Sigmoid colon (tissue), 4 donors: ENCODE results near the gene POLN.

ENCODE experiments used
- CTCF ChIP-seq, 4 experiments: fragments of 450-650 bp in 3 of 4; fragments of 200-600 bp in 1 of 4; IDR thresholded peaks; one replicate each; pipeline ENCODE4 v1.5.1; 2016 to 2019; ENCODE audit warnings: antibody characterized with exemption in 4 of 4, mild to moderate bottlenecking in 3 of 4, moderate library complexity in 2 of 4
- EP300 ChIP-seq, 4 donors: sonication (generic); formaldehyde crosslinking; IDR thresholded peaks; one replicate each; pipeline ENCODE4 v1.6.1; 2017; ENCODE audit warnings: antibody characterized with exemption in 4 of 4
- POLR2A ChIP-seq, 2 donors: fragments of 450-650 bp; IDR thresholded peaks; one replicate each; pipeline ENCODE4 v1.6.1; 2016; ENCODE audit warnings: antibody characterized with exemption in 2 of 2, mild to moderate bottlenecking in 2 of 2, moderate library complexity in 2 of 2
- POLR2AphosphoS5 ChIP-seq, 4 donors: sonication (generic); formaldehyde crosslinking; IDR thresholded peaks; one replicate each; pipeline ENCODE4 v1.6.1; 2017; ENCODE audit warnings: antibody characterized with exemption in 4 of 4

GRCh38 chr4:2042204-2042946 lies 199.5 kb downstream of the POLN start:
- TF ChIP-seq POLR2AphosphoS5 (IDR thresholded peaks at IDR 0.05) (no peak), POLR2A (IDR thresholded peaks at IDR 0.05) (no peak), CTCF (IDR thresholded peaks at IDR 0.05) (no peak), EP300 (IDR thresholded peaks at IDR 0.05) (no peak)
